Gastrocnemius medialis (tissue), 4 donors: Measurements from ENCODE around the gene DHDDS.

ENCODE experiments used
- POLR2A ChIP-seq, 2 donors: fragments of 450-650 bp; IDR thresholded peaks; one replicate each; pipeline ENCODE4 v1.6.1; 2017; ENCODE audit warnings: antibody characterized with exemption in 2 of 2, mild to moderate bottlenecking in 2 of 2, moderate library complexity in 2 of 2
- TF ChIP-seq, protein P1 (sequence below), 5 experiments: fragments of 450-650 bp in 3 of 5; fragments of 200-600 bp in 2 of 5; sonication (generic) in 2 of 5; IDR thresholded peaks in 4 of 5; conservative IDR thresholded peaks in 1 of 5; 1 replicate in 4 of 5; 2 replicates in 1 of 5; pipeline ENCODE4 v1.5.1; 2016 to 2019; ENCODE audit warnings: antibody characterized with exemption in 5 of 5, mild to moderate bottlenecking in 3 of 5, moderate library complexity in 3 of 5

DNA sequence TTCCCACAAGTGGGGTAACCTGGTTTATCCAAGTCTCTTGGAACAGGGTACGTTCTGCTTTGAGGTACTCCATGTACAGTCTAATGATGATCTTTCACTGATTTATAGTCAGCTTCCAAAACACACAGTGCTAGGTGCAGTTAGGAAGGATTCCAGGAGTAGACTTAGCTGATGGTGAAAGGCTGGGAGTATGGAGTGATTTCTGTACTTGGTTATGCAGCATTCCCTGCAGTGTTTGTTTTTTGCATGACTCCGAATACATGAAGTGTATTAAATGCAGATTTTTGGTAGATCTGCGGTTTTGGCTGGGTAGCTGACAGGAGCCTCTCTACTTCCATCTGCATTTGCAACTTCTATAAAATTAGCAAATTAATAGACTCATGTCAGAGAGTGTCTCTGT, 43.9 kb downstream of the DHDDS start:
- TF ChIP-seq, protein P1, sequence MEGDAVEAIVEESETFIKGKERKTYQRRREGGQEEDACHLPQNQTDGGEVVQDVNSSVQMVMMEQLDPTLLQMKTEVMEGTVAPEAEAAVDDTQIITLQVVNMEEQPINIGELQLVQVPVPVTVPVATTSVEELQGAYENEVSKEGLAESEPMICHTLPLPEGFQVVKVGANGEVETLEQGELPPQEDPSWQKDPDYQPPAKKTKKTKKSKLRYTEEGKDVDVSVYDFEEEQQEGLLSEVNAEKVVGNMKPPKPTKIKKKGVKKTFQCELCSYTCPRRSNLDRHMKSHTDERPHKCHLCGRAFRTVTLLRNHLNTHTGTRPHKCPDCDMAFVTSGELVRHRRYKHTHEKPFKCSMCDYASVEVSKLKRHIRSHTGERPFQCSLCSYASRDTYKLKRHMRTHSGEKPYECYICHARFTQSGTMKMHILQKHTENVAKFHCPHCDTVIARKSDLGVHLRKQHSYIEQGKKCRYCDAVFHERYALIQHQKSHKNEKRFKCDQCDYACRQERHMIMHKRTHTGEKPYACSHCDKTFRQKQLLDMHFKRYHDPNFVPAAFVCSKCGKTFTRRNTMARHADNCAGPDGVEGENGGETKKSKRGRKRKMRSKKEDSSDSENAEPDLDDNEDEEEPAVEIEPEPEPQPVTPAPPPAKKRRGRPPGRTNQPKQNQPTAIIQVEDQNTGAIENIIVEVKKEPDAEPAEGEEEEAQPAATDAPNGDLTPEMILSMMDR (IDR thresholded peaks at IDR 0.05 in 4 of 5, conservative IDR thresholded peaks at IDR 0.05 in 1 of 5) = no peak
- no peak for TF ChIP-seq POLR2A (IDR thresholded peaks at IDR 0.05)
